Upper lobe of right lung (tissue), 1 donor: ENCODE measurements around the gene SHROOM3. TPM values are rescaled to one million over a fixed set of nuclear protein-coding genes. Genes with fewer than 3 reads are reported as not detected.

ENCODE experiments used
- ATAC-seq: fragments of 200-7000 bp; cut with Tn5 transposase; one replicate; pipeline ENCODE4 v1.9.1; 2020; ENCODE audit warnings: mild to moderate bottlenecking, moderate library complexity
- DNase-seq: peaks from one replicate; pipeline ENCODE4 v3.0.0-alpha.2; 2020
- H3K27ac ChIP-seq: fragments of 200-600 bp; one replicate; pipeline ENCODE4 v1.8.0; 2022
- H3K27me3 ChIP-seq: fragments of 200-600 bp; one replicate; pipeline ENCODE4 v1.8.0; 2022; ENCODE audit warnings: mild to moderate bottlenecking
- H3K36me3 ChIP-seq: fragments of 200-600 bp; one replicate; pipeline ENCODE4 v1.8.0; 2022
- H3K4me1 ChIP-seq: fragments of 200-600 bp; one replicate; pipeline ENCODE4 v1.8.0; 2022
- H3K4me3 ChIP-seq: fragments of 200-600 bp; one replicate; pipeline ENCODE4 v1.8.0; 2022; ENCODE audit warnings: mild to moderate bottlenecking
- H3K9me3 ChIP-seq: fragments of 200-600 bp; one replicate; pipeline ENCODE4 v1.8.0; 2022
- intact Hi-C: fragments of 100-400 bp; cut with DNase I; formaldehyde crosslinking; loops from one replicate; pipeline ENCODE4 v1.11.0; 2022
- total RNA-seq: library from RNA; stranded (reverse); fragmentation: NEBNext Ultra II Directional; extraction: Animal tissue kit (Norgen Biotek cat#: 25700); gene quantifications from one replicate; pipeline ENCODE4 v1.2.1, GENCODE V29; 2021
- TF ChIP-seq, protein P1 (sequence below): fragments of 200-600 bp; IDR thresholded peaks from one replicate; pipeline ENCODE4 v1.8.0; 2022; ENCODE audit warnings: antibody characterized with exemption
- donor health status: DM: no; HTN: yes; CAD: no; lungs with severe emphysema.

SHROOM3 gene
- total RNA-seq, 1 donor from 2014 or later, result 73.3 TPM

DNA sequence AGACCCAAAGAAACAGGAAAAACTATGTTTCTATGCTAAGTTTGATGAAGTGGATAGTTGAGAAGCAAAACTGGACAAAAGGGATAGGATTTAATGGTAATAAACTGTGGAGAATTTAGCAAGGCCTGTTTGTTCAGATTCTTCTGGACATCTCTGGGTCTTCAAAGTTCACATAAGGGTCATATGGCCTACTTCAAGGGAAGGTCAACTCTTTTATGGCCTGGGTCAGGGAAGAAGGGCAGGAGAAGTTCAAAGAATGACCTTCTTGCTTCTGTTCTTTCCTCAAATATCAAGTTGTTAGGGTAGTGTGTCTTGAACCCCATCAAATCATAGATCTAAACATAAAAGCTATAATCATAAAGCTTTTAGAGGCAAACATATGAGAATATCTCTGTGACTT is 360.2 kb downstream of the SHROOM3 start:
- DNase-seq (no peak), ATAC-seq (no peak)
- TF ChIP-seq, protein P1, sequence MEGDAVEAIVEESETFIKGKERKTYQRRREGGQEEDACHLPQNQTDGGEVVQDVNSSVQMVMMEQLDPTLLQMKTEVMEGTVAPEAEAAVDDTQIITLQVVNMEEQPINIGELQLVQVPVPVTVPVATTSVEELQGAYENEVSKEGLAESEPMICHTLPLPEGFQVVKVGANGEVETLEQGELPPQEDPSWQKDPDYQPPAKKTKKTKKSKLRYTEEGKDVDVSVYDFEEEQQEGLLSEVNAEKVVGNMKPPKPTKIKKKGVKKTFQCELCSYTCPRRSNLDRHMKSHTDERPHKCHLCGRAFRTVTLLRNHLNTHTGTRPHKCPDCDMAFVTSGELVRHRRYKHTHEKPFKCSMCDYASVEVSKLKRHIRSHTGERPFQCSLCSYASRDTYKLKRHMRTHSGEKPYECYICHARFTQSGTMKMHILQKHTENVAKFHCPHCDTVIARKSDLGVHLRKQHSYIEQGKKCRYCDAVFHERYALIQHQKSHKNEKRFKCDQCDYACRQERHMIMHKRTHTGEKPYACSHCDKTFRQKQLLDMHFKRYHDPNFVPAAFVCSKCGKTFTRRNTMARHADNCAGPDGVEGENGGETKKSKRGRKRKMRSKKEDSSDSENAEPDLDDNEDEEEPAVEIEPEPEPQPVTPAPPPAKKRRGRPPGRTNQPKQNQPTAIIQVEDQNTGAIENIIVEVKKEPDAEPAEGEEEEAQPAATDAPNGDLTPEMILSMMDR, result no peak
- H3K27me3 ChIP-seq, result no peaks in the 10 kb centered on the region
- no peak overlapping the region for H3K27ac ChIP-seq
- no peak overlapping the region for H3K4me3 ChIP-seq
- no peaks in the 10 kb centered on the region for H3K36me3 ChIP-seq
- no peaks in the 10 kb centered on the region for H3K4me1 ChIP-seq
- intact Hi-C loops, result no loop called here
- no peaks in the 10 kb centered on the region for H3K9me3 ChIP-seq

DNA sequence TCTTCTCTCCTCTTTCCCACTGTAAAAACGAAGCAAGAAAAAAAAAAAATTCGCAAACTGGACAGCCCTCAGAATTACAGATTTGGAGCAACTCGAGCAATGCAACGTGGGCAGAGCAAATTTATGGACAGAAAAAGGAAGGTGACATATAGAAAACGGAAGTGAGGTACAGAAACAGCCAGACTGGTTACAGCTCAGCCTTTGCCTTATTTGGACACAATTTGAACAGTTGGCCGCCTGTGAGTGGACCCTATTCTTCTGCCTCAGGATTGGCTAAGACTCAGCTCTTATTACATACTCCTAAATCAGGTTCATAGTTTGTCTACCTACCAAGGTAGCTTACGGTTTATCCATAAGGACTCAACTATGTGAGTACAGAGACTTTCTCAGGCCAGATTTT is 364.1 kb downstream of the SHROOM3 start:
- DNase-seq (no peak), ATAC-seq (no peak)
- TF ChIP-seq, protein P1, result no peak
- Histone ChIP-seq H3K9me3 (no peaks in the 10 kb centered on the region), H3K27me3 (no peaks in the 10 kb centered on the region), H3K4me1 (no peaks in the 10 kb centered on the region), H3K27ac (no peak overlapping the region), H3K36me3 (no peaks in the 10 kb centered on the region), H3K4me3 (no peak overlapping the region)
- intact Hi-C loops, result no loop called here

DNA sequence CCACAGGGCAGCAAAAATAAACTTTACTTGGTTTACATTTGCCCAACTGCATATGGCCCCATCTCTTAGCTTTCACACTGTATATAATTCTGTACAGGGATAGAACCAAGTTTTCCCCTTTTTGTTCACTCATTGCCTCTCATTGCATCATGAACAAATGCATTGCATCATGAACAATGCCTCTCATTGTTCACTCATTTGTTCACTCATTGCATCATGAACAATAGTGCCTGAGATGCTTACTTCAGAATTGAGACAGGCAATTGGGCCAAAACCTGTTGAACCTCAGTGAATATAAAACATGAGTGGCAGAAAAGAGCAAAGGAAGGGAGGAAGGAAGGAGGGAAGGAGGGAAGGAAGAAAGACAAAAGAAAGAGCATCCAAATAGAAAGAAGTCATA is 364.7 kb downstream of the SHROOM3 start:
- Histone ChIP-seq H3K9me3 (no peaks in the 10 kb centered on the region), H3K27me3 (no peaks in the 10 kb centered on the region), H3K4me3 (no peak overlapping the region), H3K36me3 (no peaks in the 10 kb centered on the region), H3K4me1 (no peaks in the 10 kb centered on the region), H3K27ac (no peak overlapping the region)
- no peak for DNase-seq
- TF ChIP-seq, protein P1, result no peak
- no peak for ATAC-seq
- intact Hi-C loops, result no loop called here

DNA sequence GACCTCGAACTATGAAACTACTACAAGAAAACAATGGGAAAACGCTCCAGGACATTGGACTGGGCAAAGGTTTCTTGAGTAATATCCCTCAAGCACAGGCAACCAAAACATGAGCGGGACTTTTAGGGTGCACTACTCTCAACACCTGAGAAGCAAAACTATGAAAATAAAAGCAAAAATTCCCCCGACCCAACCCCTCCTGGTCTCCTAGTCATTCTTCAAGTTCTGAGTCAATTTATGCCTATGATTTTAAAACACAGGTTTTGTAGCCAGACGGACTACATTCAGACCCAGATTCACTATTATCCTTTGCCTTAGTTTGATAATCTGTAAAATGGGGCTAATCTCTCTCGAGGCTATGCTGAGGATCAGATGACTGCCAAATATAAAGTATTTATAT is 365.9 kb downstream of the SHROOM3 start:
- intact Hi-C loops, result no loop called here
- H3K36me3 ChIP-seq, result no peaks in the 10 kb centered on the region
- no peaks in the 10 kb centered on the region for H3K4me1 ChIP-seq
- H3K27me3 ChIP-seq, result no peaks in the 10 kb centered on the region
- TF ChIP-seq, protein P1, result no peak
- DNase-seq, result no peak
- ATAC-seq, result no peak
- no peak overlapping the region for H3K27ac ChIP-seq
- no peak overlapping the region for H3K4me3 ChIP-seq
- H3K9me3 ChIP-seq, result no peaks in the 10 kb centered on the region

DNA sequence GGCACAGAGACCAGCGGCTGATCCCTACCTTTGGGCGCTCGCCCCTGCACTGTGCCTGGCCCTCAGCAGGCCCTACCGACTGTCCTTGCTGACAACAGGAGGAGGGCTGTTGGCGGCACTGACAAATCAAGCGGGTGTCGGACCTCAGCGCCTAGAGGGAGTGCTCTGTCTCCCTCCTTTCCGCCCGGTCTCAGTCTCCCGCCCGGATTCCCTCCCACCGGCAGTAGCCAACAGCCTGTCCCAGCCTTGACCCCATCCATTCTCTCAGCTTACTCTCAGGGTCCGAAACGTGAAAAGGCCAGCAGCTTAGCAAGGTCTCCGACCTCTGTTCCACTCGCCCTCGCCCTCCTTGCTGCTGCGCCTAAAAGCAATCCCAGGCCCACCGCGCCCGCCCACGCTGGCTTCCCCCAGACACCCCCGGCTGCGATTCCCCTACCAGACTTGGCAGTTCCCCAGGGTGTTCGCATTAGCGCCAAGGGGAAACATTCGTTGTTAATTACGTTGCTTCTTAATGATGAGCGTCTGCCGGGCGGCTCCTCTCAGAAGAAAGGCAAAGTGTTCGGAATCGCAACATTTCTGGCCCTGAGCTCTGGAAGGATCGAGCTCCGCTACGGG is 366.7 kb downstream of the SHROOM3 start:
- peak overlapping the region; percentile 72 for H3K27ac ChIP-seq
- H3K4me3 ChIP-seq, result no peak overlapping the region
- intact Hi-C loops, result no loop called here

More for the DNA sequence above, 366.7 kb downstream of the SHROOM3 start:
- DNase-seq (no peak), ATAC-seq (peak; percentile 40)
- Histone ChIP-seq H3K36me3 (no peaks in the 10 kb centered on the region), H3K9me3 (no peaks in the 10 kb centered on the region), H3K4me1 (no peaks in the 10 kb centered on the region), H3K27me3 (no peaks in the 10 kb centered on the region)
- TF ChIP-seq, protein P1, result no peak
